Liver (tissue), 9 donors: ENCODE data around the gene FAM184B. TPM values are rescaled to one million over a fixed set of nuclear protein-coding genes. Genes with fewer than 3 reads are reported as not detected.

ENCODE experiments used
- DNase-seq: peaks from one replicate; pipeline ENCODE4 v3.0.0-alpha.2; 2017; ENCODE audit warnings: low spot score
- H3K27ac ChIP-seq, 2 donors: one replicate each; pipeline ENCODE4 v1.7.0; 2013; ENCODE audit warnings: inconsistent platforms in 2 of 2, low read length in 2 of 2, control low read depth in 1 of 2, low read depth in 1 of 2, mild to moderate bottlenecking in 1 of 2
- H3K27me3 ChIP-seq, 4 donors: one replicate each; pipeline versions ENCODE4 v1.6.1 to v1.7.0; 2013; ENCODE audit warnings: low read length in 3 of 4, inconsistent platforms in 1 of 4, mild to moderate bottlenecking in 1 of 4, moderate library complexity in 1 of 4; ENCODE audit not compliant: control insufficient read depth in 4 of 4, insufficient read depth in 4 of 4
- H3K36me3 ChIP-seq, 4 donors: one replicate each; pipeline versions ENCODE4 v1.6.1 to v1.7.0; 2013; ENCODE audit warnings: low read length in 3 of 4, mild to moderate bottlenecking in 3 of 4, low read depth in 1 of 4, moderate library complexity in 1 of 4; ENCODE audit not compliant: control insufficient read depth in 4 of 4, insufficient read depth in 3 of 4
- H3K4me1 ChIP-seq, 4 donors: one replicate each; pipeline versions ENCODE4 v1.6.1 to v1.7.0; 2013; ENCODE audit warnings: low read length in 3 of 4, mild to moderate bottlenecking in 3 of 4, moderate library complexity in 1 of 4; ENCODE audit not compliant: control insufficient read depth in 4 of 4, insufficient read depth in 4 of 4
- H3K4me3 ChIP-seq, 3 donors: one replicate each; pipeline versions ENCODE4 v1.6.1 to v1.7.0; 2013; ENCODE audit warnings: low read length in 3 of 3, control low read depth in 1 of 3, low read depth in 1 of 3, mild to moderate bottlenecking in 1 of 3
- H3K9ac ChIP-seq, 2 donors: one replicate each; pipeline ENCODE4 v1.7.0; 2013; ENCODE audit warnings: low read length in 2 of 2, mild to moderate bottlenecking in 2 of 2, moderate library complexity in 2 of 2, control low read depth in 1 of 2, low read depth in 1 of 2
- H3K9me3 ChIP-seq, 4 donors: one replicate each; pipeline versions ENCODE4 v1.6.1 to v1.7.0; 2013; ENCODE audit warnings: low read length in 3 of 4; ENCODE audit not compliant: control insufficient read depth in 4 of 4
- ATF3 ChIP-seq: IDR thresholded peaks from 2 replicates; pipeline ENCODE4 v1.6.1; 2016; ENCODE audit warnings: antibody characterized with exemption
- EGR1 ChIP-seq, 2 donors: IDR thresholded peaks; 2 replicates each; pipeline ENCODE4 v1.6.1; 2016 to 2018; ENCODE audit warnings: antibody characterized with exemption in 2 of 2, low read depth in 2 of 2
- GABPA ChIP-seq, 2 donors: IDR thresholded peaks in 1 of 2; conservative IDR thresholded peaks in 1 of 2; 2 replicates each; pipeline ENCODE4 v1.6.1; 2016; ENCODE audit warnings: antibody characterized with exemption in 2 of 2, mild to moderate bottlenecking in 1 of 2, moderate library complexity in 1 of 2
- HNF4A ChIP-seq, 2 donors: conservative IDR thresholded peaks; 2 replicates each; pipeline ENCODE4 v1.6.1; 2016; ENCODE audit warnings: antibody characterized with exemption in 2 of 2, mild to moderate bottlenecking in 2 of 2
- HNF4G ChIP-seq: IDR thresholded peaks from 2 replicates; pipeline ENCODE4 v1.6.1; 2016; ENCODE audit warnings: antibody characterized with exemption
- JUND ChIP-seq, 2 donors: IDR thresholded peaks; 2 replicates each; pipeline ENCODE4 v1.6.1; 2016; ENCODE audit warnings: antibody characterized with exemption in 2 of 2
- MAX ChIP-seq: IDR thresholded peaks from 2 replicates; pipeline ENCODE4 v1.6.1; 2016; ENCODE audit warnings: antibody characterized with exemption
- NR2F2 ChIP-seq: IDR thresholded peaks from 2 replicates; pipeline ENCODE4 v1.6.1; 2016; ENCODE audit warnings: antibody characterized with exemption
- RAD21 ChIP-seq, 2 donors: IDR thresholded peaks; 2 replicates each; pipeline ENCODE4 v1.6.1; 2016; ENCODE audit warnings: antibody characterized with exemption in 2 of 2, mild to moderate bottlenecking in 2 of 2
- REST ChIP-seq: IDR thresholded peaks from 2 replicates; pipeline ENCODE4 v1.6.1; 2016; ENCODE audit warnings: antibody characterized with exemption, mild to moderate bottlenecking
- RXRA ChIP-seq, 2 donors: IDR thresholded peaks; 2 replicates each; pipeline ENCODE4 v1.6.1; 2017 to 2018; ENCODE audit warnings: antibody characterized with exemption in 2 of 2, mild to moderate bottlenecking in 1 of 2
- SP1 ChIP-seq: IDR thresholded peaks from 2 replicates; pipeline ENCODE4 v1.6.1; 2018; ENCODE audit warnings: antibody characterized with exemption, mild to moderate bottlenecking
- YY1 ChIP-seq: IDR thresholded peaks from 2 replicates; pipeline ENCODE4 v1.6.1; 2016; ENCODE audit warnings: antibody characterized with exemption, mild to moderate bottlenecking
- ZBTB33 ChIP-seq: IDR thresholded peaks from 2 replicates; pipeline ENCODE4 v1.6.1; 2016; ENCODE audit warnings: antibody characterized with exemption
- WGBS: extraction: QIAGEN DNeasy Blood & Tissue Kit; methylation state at CpG from one replicate; pipeline ENCODE4 v1.1.7; 2013; 5-methylcytosine and 5-hydroxymethylcytosine counted together
- polyA plus RNA-seq, 2 donors: library from polyadenylated mRNA; stranded (reverse) in 1 of 2; unstranded in 1 of 2; fragments of 200-250 nt in 1 of 2; fragments of >200 nt in 1 of 2; fragmentation: Nextera tagmentation in 1 of 2; extraction: Ambion mirVana in 1 of 2; gene quantifications; one replicate each; pipeline versions ENCODE4 v1.2.1 to v1.2.3, GENCODE V29; 2013 to 2015
- total RNA-seq, 2 donors: library from RNA; depleted of rRNA; stranded (reverse); fragments of >200 nt; gene quantifications; one replicate each; pipeline ENCODE4 v1.2.3, GENCODE V29; 2014
- TF ChIP-seq, protein P1 (sequence below): fragments of 150-350 bp; IDR thresholded peaks from 2 replicates; pipeline ENCODE4 v1.5.1; 2017; ENCODE audit warnings: improper control_type of control experiment, low read depth, low read length; ENCODE audit not compliant: missing input control
- donor health status: healthy.
- donor health status: healthy.
- donor health status: healthy.
- donor health status: healthy.
- donor health status: healthy.

Gene FAM184B
- total and polyA plus RNA-seq, 4 donors = 0.01 TPM; not detected in 3

GRCh38 chr4:17624821-17625220 is 156.6 kb downstream of the FAM184B start:
- DNase-seq = no peak
- H3K27ac ChIP-seq = no peak overlapping the region
- H3K4me3 ChIP-seq = no peak overlapping the region
- H3K9ac ChIP-seq = no peak overlapping the region
- H3K36me3 ChIP-seq = peaks cover 21 to 86% (median 65%) of the 10 kb centered on the region in 4 donors
- TF ChIP-seq REST (no peak), GABPA (IDR thresholded peaks at IDR 0.05 in 1 of 2, conservative IDR thresholded peaks at IDR 0.05 in 1 of 2) (no peak), RAD21 (IDR thresholded peaks at IDR 0.05) (no peak), ZBTB33 (no peak), SP1 (no peak), RXRA (IDR thresholded peaks at IDR 0.05) (no peak), YY1 (no peak), HNF4G (no peak), MAX (no peak), JUND (IDR thresholded peaks at IDR 0.05) (no peak), EGR1 (IDR thresholded peaks at IDR 0.05; ENCODE audit: low read depth in 2 of 2) (no peak), ATF3 (no peak), HNF4A (conservative IDR thresholded peaks at IDR 0.05) (no peak)
- TF ChIP-seq, protein P1, sequence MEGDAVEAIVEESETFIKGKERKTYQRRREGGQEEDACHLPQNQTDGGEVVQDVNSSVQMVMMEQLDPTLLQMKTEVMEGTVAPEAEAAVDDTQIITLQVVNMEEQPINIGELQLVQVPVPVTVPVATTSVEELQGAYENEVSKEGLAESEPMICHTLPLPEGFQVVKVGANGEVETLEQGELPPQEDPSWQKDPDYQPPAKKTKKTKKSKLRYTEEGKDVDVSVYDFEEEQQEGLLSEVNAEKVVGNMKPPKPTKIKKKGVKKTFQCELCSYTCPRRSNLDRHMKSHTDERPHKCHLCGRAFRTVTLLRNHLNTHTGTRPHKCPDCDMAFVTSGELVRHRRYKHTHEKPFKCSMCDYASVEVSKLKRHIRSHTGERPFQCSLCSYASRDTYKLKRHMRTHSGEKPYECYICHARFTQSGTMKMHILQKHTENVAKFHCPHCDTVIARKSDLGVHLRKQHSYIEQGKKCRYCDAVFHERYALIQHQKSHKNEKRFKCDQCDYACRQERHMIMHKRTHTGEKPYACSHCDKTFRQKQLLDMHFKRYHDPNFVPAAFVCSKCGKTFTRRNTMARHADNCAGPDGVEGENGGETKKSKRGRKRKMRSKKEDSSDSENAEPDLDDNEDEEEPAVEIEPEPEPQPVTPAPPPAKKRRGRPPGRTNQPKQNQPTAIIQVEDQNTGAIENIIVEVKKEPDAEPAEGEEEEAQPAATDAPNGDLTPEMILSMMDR = no peak
- H3K27me3 ChIP-seq = no peaks in the 10 kb centered on the region
- no peaks in the 10 kb centered on the region for H3K9me3 ChIP-seq
- 90% methylated on average over 2 of the region's 2 CpGs for WGBS
- H3K4me1 ChIP-seq = no peaks in the 10 kb centered on the region

GRCh38 chr4:17623451-17624001 is 157.9 kb downstream of the FAM184B start:
- Histone ChIP-seq H3K27ac (no peak overlapping the region), H3K36me3 (peaks cover 17 to 78% (median 63%) of the 10 kb centered on the region in 4 donors), H3K4me3 (no peak overlapping the region), H3K9me3 (no peaks in the 10 kb centered on the region), H3K4me1 (peaks cover 0 to 6% (median 3%) of the 10 kb centered on the region in 4 donors), H3K27me3 (no peaks in the 10 kb centered on the region), H3K9ac (no peak overlapping the region)
- no peak for DNase-seq
- 80% methylated on average over 7 of the region's 7 CpGs for WGBS
- no peak for TF ChIP-seq NR2F2
- no peak for TF ChIP-seq RAD21 (IDR thresholded peaks at IDR 0.05)
- no peak for TF ChIP-seq ATF3
- TF ChIP-seq, protein P1 = no peak
- no peak for TF ChIP-seq REST
- no peak for TF ChIP-seq EGR1 (IDR thresholded peaks at IDR 0.05; ENCODE audit: low read depth in 2 of 2)
- no peak for TF ChIP-seq HNF4A (conservative IDR thresholded peaks at IDR 0.05)
